ENCODE data around the gene ISOC2.

- TF ChIP-seq CTCF (IDR thresholded peaks at IDR 0.05; ENCODE audit: extremely low read depth in 1 of 2, insufficient read depth in 1 of 2, low read depth in 1 of 2, low read length in 2 of 2) (peak; percentile 97 to 99), FOS (IDR thresholded peaks at IDR 0.05; ENCODE audit: borderline replicate concordance, insufficient read depth, low read length) (no peak), MAX (IDR thresholded peaks at IDR 0.05; ENCODE audit: insufficient read depth, insufficient read length) (no peak), POLR2AphosphoS5 (IDR thresholded peaks at IDR 0.05; ENCODE audit: insufficient read depth, low read depth, low read length) (no peak), POLR2A (IDR thresholded peaks at IDR 0.05; ENCODE audit: low read depth, low read length) (no peak)
These were observed 6.0 kb upstream of the ISOC2 start for GRCh38 chr19:55467236-55468053.
